HL-60 (cell line): ENCODE measurements around the gene SRPK2.
"Not testable (repeated sequence)": the region's sequence is repeated elsewhere in the genome, so short reads cannot be mapped to it uniquely, and the experiment has no call there.

Experiments
- DNase-seq, 2 experiments: peaks; one replicate each; pipeline ENCODE4 v3.0.0-alpha.2; 2010 to 2020; ENCODE audit warnings: low read depth in 1 of 2, low spot score in 1 of 2
- H3K27ac ChIP-seq: fragments of 250-450 bp; sonication (Bioruptor Pico); replicated peaks from 2 replicates; pipeline ENCODE4 v1.5.1; 2020; ENCODE audit warnings: mild to moderate bottlenecking, moderate library complexity
- H3K27me3 ChIP-seq: fragments of 250-450 bp; sonication (Bioruptor Pico); 2 replicates; pipeline ENCODE4 v1.5.1; 2021; ENCODE audit warnings: mild to moderate bottlenecking, moderate library complexity; ENCODE audit not compliant: insufficient read depth, poor library complexity, severe bottlenecking
- H3K4me3 ChIP-seq: replicated peaks from 2 replicates; pipeline ENCODE4 v1.5.1; 2011; ENCODE audit warnings: mild to moderate bottlenecking, control low read depth, low read length; ENCODE audit not compliant: insufficient read depth
- GABPA ChIP-seq: IDR thresholded peaks from 2 replicates; pipeline ENCODE4 v1.6.1; 2012; ENCODE audit warnings: low read depth
- POLR2AphosphoS5 ChIP-seq: IDR thresholded peaks from 2 replicates; pipeline ENCODE4 v1.6.1; 2012; ENCODE audit warnings: low read depth
- SPI1 ChIP-seq: IDR thresholded peaks from 2 replicates; pipeline ENCODE4 v1.6.1; 2012; ENCODE audit warnings: low read depth, mild to moderate bottlenecking, borderline replicate concordance
- TF ChIP-seq, protein P1 (sequence below): IDR thresholded peaks from 2 replicates; pipeline ENCODE4 v1.6.1; 2012; ENCODE audit warnings: low read depth; ENCODE audit not compliant: insufficient replicate concordance
- TF ChIP-seq, protein P2 (sequence below): IDR thresholded peaks from one replicate; pipeline ENCODE4 v1.5.1; 2011; ENCODE audit warnings: low read length, control low read depth, inconsistent platforms; ENCODE audit not compliant: insufficient read depth

Gene SRPK2

DNA sequence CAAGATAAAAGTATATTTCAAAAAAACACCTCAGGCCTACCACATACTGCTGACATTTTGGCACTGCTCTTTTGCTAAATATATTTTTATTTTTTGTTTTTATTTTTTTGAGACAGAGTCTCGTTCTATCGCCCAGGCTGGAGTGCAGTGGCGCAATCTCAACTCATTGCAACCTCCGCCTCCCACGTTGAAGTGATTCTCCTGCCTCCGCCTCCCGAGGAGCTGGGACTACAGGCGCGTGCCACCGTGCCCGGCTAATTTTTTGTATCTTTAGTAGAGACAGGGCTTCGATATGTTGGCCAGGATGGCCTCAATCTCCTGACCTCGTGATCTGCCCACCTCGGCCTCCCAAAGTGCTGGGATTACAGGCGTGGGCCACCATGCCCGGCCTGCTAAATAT lies 193.8 kb downstream of the SRPK2 start:
- DNase-seq, H3K27ac ChIP-seq, H3K4me3 ChIP-seq, H3K27me3 ChIP-seq: not testable (repeated sequence)

DNA sequence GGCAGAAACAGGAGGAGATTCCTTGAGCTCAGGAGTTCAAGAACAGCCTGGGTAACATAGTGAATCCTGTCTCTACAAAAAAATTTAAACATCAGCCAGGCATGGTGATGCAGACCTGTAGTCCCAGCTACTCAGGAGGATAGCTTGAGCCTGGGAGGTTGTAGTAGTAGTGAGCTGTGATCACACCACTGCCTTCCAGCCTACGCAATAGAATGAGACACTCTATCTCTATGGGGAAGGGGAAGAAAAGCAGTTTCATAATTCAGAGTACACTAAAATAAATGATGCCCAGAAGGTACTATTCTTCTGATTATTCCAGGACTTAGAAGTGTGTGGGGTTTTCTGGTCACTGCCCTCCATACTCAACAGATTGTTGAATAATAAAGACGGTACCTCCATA lies 197.4 kb downstream of the SRPK2 start:
- DNase-seq: peak; percentile 6 to 42
- TF ChIP-seq, protein P1, sequence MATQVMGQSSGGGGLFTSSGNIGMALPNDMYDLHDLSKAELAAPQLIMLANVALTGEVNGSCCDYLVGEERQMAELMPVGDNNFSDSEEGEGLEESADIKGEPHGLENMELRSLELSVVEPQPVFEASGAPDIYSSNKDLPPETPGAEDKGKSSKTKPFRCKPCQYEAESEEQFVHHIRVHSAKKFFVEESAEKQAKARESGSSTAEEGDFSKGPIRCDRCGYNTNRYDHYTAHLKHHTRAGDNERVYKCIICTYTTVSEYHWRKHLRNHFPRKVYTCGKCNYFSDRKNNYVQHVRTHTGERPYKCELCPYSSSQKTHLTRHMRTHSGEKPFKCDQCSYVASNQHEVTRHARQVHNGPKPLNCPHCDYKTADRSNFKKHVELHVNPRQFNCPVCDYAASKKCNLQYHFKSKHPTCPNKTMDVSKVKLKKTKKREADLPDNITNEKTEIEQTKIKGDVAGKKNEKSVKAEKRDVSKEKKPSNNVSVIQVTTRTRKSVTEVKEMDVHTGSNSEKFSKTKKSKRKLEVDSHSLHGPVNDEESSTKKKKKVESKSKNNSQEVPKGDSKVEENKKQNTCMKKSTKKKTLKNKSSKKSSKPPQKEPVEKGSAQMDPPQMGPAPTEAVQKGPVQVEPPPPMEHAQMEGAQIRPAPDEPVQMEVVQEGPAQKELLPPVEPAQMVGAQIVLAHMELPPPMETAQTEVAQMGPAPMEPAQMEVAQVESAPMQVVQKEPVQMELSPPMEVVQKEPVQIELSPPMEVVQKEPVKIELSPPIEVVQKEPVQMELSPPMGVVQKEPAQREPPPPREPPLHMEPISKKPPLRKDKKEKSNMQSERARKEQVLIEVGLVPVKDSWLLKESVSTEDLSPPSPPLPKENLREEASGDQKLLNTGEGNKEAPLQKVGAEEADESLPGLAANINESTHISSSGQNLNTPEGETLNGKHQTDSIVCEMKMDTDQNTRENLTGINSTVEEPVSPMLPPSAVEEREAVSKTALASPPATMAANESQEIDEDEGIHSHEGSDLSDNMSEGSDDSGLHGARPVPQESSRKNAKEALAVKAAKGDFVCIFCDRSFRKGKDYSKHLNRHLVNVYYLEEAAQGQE: no peak
- TF ChIP-seq, protein P2, sequence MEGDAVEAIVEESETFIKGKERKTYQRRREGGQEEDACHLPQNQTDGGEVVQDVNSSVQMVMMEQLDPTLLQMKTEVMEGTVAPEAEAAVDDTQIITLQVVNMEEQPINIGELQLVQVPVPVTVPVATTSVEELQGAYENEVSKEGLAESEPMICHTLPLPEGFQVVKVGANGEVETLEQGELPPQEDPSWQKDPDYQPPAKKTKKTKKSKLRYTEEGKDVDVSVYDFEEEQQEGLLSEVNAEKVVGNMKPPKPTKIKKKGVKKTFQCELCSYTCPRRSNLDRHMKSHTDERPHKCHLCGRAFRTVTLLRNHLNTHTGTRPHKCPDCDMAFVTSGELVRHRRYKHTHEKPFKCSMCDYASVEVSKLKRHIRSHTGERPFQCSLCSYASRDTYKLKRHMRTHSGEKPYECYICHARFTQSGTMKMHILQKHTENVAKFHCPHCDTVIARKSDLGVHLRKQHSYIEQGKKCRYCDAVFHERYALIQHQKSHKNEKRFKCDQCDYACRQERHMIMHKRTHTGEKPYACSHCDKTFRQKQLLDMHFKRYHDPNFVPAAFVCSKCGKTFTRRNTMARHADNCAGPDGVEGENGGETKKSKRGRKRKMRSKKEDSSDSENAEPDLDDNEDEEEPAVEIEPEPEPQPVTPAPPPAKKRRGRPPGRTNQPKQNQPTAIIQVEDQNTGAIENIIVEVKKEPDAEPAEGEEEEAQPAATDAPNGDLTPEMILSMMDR: no peak
- no peak for TF ChIP-seq GABPA
- TF ChIP-seq SPI1: no peak

DNA sequence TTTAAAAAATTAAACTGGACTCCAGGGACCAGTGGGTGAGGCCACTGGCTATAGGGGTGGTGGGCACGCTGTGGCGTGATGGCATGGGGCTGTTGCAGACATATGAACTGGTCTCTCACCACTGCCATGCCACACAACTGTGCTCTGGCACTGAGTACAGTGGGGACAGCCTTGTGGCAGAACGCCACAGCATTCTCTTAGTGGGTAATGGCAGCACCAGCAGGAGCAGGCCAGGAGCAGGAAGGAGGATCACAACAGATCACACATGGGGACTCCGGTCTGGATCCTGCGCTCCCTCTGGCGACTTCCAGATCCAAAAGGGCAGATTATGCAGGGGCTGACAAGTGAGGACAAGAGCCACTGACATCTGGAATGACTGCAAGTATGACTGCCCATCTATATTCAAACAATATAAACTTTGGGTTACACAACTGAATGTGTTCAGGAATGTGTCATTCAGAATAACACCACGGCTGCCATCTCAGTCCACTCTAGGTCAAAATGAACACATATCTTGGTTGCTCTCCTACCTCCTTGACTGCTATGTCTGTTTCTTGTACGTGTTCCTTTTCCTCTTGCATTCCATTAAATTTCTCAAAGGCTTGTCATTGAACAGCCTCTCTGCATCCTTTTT lies 198.7 kb downstream of the SRPK2 start:
- Histone ChIP-seq H3K27ac (no peak overlapping the region), H3K27me3 (no peaks in the 10 kb centered on the region), H3K4me3 (no peak overlapping the region)
- TF ChIP-seq, protein P1: no peak
- TF ChIP-seq POLR2AphosphoS5 (no peak), SPI1 (no peak), GABPA (no peak)
- TF ChIP-seq, protein P2: no peak
- DNase-seq: no peak

More for the DNA sequence above, 197.4 kb downstream of the SRPK2 start:
- no peak overlapping the region for H3K27ac ChIP-seq
- no peaks in the 10 kb centered on the region for H3K27me3 ChIP-seq
- no peak overlapping the region for H3K4me3 ChIP-seq

DNA sequence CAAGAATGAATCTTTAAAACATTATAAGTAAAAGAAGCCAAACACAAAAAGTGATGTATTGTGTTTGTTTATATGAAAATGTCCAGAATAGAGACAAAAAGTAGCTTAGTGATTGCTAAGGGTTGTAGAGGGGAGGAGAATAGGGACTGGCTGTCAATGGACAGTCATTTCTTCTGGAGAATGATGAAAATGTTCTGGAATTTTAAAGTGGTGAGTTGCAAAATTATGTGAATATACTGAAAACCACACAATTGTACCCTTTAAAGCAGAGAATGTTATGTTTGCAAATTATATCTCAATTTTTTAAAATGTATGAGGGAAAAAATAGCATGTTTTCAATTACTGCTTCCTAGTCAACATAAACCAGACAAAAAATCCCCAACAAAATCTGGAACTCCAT lies 200.5 kb downstream of the SRPK2 start:
- Histone ChIP-seq H3K4me3 (no peak overlapping the region), H3K27ac (no peak overlapping the region), H3K27me3 (no peaks in the 10 kb centered on the region)
- TF ChIP-seq, protein P2: no peak
- no peak for TF ChIP-seq POLR2AphosphoS5
- TF ChIP-seq, protein P1: no peak
- no peak for TF ChIP-seq GABPA
- TF ChIP-seq SPI1: no peak
- DNase-seq: no peak
